Inferior parietal cortex (tissue), 1 donor: ENCODE data around the gene CHMP6.

ENCODE experiments used
- DNase-seq: peaks from one replicate; pipeline ENCODE4 v3.0.0-alpha.2; 2016; ENCODE audit errors: extremely low spot score

The CHMP6 gene

GRCh38 chr17:80970762-80971703, 20.6 kb upstream of the CHMP6 start:
- DNase-seq = no peak

DNA sequence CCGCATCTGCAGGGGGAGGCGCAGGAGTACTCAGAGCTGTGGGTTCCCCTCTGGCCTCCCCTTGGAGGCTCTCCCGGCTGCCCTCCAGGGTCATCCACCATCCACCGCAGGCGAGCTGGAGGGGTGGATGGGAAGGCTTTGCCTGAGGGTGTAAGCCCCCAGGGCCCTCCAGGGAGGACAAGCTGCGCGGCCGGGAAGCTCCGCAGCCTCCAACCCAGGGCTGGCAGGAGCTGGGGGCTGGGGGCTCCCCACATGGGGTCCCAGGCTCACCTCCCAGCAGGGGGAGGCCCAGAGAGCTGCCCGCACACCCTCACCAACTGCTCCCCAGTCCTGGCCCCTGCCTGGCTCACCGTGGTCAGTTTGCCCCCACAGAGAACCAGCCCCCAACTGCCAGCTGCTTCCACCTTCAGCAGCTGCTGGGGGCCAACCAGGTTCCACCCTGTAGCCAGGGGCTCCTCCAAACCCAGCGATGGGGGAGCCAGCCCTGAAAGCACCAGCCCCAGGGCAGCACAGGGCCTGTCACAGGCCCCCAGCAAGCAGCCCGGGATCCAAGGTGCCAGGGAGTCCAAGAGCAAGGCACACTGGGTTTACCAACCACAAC, 19.8 kb upstream of the CHMP6 start:
- no peak for DNase-seq

GRCh38 chr17:80976701-80977100, 14.9 kb upstream of the CHMP6 start:
- DNase-seq = no peak

DNA sequence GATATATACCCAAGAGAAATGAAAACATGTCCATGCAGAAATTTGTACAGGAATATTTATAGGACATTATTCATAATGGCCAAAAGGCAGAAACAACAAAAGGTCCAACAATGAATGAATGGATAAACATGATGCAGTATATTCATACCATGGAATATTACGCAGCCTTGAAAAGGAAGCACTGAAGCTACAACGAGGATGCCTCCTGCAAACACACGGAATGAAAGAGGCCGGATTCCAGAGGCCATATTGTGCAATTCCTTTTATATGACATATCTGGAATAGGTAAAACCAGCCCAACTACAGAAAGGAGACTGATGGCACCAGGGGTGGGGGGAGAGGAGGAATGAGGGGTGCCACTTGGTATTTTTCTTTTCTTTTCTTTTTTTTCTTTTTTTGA, 14.5 kb upstream of the CHMP6 start:
- DNase-seq = no peak

DNA sequence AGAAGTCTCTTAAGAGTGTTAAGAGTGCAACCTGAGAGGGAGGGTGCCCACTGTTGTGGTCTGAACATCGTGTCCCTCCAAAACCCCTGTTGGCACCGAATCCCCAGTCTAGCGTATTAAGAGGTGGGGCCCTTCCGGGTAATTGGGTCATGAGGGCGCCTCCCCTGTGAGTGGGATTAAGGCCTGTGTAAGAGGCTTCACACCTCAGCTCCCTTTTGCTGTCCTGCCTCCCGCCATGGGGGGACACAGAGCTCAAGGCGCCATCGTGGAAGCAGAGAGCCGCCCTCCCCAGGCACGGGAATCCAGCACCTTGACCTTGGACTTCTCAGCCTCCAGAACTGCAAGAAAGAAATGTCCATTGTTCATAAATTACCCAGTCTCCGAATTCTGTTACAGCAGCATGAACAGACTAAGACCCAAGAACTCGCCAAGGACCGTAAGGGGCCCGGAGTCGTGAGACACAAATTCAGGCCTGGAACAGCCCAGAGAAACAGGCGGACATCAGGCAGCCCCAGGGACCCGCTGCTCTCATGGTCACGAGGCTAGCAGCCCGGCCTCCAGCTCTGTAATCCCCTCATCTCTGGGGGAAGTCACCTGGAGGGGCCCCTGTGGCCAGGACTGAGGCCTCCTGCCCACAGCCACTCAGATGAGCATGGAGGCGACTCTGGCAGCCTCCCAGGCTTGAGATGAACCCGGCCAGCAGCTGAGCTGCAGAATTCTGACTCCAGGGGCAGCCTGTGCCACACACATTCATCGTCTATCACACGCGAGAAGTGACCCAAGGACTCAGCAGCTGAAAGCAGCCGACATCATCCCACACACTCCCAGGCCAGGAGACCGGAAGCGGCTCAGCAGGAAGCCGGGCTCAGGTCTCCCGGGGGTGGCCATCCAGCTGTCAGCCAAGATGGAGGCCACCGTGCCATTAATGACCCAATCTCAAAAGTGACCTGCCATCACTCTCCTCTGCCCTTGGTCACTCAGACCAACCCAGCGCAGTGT, 12.8 kb upstream of the CHMP6 start:
- no peak for DNase-seq

DNA sequence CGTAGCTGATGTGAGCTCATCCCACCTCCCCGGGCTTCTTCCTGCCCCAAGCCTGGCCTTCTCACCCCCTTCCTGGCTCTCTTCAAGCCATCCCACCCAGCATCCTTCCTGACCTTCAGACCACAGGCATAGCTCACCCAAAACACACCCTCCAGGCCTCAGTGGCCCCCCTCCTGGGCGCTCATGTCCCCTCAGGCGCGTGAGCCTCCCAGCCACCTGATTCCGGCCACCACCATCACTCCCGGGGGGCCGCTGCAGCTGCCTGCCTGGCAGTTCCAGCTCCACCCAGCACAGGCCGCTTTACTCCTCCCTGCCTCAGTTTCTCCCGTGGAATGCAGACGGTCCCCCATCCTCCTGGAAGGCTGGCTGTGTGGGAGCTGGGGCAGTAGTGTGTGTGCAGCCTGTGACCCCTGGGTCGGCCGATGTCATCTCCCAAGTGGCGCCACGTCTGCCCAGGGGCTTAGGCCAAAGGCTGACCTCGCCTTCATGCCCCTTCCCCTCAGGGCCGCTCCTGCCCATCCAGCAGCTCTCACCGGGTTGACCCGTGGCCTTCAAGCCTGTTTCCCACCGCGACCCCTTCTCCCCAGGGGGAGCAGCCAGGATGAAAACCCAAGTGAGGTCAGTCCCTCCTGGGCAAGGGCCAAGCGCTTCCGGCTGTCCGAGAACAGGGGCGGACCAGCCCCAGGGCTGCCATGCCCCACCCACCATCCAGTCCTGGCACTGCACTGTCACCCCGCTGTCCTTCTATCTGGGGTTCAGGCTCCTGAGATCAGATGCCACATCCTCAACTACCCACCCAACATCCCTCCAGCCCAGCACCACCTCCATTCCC, 11.9 kb upstream of the CHMP6 start:
- no peak for DNase-seq

- no peak for DNase-seq
Measured at GRCh38 chr17:80980397-80981061, 11.1 kb upstream of the CHMP6 start.

DNA sequence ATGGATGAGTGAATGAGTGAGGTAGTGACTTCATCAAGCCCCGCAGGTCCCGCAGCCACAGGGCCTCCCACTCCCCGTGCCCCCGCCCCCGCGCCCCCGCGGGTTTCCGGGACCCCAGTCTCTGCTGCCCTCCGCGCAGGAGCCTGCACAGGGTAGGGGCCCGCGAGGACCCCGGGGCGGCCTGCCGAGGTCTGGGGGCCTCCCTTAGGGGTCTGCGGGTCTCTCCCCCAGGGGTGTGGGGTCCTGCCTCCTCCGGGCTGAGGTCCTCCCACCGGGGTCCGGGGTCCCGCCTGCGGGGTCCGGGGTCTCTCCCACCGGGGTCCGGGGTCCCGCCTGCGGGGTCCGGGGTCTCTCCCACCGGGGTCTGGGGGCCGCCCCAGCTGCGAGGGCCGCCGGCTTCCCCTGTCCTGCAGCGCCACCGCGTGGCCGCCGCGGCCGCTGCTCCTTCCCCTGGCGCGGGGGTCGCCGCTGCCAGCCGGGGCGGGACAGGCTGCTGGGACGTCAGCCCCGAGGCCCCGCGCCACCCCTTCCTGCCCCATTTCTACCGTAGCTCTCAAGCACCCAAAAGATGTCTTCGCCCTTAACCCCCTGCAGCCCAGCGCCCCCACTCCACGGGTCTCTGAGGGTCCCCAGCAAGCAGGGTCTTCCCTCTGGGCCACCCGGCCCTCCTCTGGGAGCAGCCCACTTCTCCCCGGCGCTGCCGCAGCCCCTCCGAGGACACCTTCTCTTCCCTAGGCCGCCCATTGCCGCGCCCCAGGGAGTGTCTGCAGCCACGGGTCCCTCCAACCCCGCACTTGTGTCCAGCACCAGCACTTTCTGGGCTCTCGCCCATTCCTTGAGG, 10.4 kb upstream of the CHMP6 start:
- no peak for DNase-seq

- DNase-seq = no peak
Measured at GRCh38 chr17:80981929-80982425, 9.7 kb upstream of the CHMP6 start.

GRCh38 chr17:80982426-80982974, 9.1 kb upstream of the CHMP6 start:
- no peak for DNase-seq

DNA sequence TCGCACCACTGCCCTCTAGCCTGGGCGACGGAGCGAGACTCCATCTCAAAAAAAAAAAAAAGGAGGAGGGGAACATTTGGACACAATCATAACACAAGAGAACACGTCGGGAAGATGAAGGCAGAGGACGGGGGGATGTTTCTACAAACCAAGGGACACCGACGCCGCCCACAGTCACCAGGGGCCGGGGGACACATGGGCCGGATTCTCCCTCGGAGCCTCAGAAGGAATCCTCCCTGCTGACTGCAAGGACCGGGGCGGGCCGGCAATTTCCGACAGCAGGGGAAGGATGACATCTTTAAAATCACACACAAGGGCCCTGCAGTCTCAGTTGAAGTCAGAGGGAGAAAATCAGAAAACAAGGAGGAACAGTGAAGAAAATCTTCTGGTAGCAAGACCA, 8.1 kb upstream of the CHMP6 start:
- no peak for DNase-seq

DNA sequence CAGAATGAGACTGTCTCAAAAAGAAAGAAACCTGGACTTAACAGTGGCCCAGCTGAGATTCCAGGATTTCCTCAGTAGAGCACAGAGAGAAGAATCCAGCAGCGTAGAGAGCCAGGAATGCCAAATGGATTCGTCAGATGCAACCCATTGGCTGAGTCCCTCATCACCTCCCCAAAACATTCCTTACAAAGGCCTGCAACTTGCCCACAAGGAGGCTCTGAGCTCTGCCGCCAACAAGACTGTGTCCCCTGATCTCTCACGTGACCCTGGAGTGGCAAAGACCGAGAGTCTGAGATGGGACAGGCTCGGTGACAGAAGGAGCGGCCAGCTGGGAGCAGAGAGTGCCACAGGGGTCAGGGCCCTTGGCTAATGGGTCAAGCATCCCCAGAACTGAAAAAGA, 6.9 kb upstream of the CHMP6 start:
- no peak for DNase-seq

- no peak for DNase-seq
Measured at GRCh38 chr17:80986046-80986445, 5.6 kb upstream of the CHMP6 start.

- DNase-seq = no peak
Measured at GRCh38 chr17:80986816-80987475, 4.7 kb upstream of the CHMP6 start.

GRCh38 chr17:80987941-80988461, 3.6 kb upstream of the CHMP6 start:
- DNase-seq = no peak

DNA sequence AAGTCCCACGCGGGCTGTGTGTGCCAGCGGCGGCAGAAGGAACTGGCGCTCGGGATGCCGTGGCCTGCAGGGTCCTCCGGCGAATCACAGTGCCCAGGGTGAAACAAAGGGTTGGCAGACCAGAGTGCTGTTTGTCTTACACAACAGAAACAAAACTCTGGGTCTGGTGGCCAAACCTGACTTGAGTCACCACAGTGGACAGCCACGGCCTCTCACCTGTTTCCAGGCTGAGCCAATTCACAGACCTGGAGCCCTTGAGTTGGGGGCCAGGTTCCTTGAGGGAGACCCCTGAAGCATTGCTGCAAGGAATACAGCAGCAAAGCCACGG, 2.1 kb upstream of the CHMP6 start:
- DNase-seq = no peak

DNA sequence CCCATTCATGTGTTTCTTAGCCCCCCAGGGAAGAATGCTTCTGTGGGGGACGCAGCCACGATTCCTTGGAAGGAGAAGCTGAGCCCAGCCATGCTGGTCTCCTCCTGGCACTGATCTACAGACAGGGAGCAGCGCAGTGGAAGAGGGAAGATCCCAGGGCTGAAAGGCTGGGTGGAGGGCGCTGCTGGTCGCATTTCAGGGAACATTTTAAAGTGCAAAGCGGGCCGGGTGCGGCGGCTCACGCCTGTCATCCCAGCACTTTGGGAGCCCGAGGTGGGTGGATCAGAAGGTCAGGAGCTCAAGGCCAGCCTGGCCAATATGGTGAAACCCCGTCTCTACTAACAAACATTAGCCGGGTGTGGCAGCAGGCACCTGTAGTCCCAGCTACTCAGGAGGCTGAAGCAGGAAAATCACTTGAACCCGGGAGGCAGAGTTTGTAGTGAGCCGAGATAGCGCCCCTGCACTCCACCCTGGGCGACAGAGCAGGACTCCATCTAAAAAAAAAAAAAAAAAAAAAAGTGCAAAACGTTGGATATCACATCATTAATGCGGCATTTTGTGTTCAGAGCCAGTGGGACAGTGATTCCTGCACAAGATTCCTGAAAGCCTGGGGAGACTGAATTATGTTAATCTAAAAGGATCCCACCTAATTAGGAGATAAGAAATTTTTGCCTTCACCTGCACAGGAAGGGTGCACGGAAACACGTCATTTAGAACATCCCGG, 558 bp upstream of the CHMP6 start:
- DNase-seq = no peak
